ENCODE data around the gene GID4.

The GID4 gene

GRCh38 chr17:18018411-18018921, 20.7 kb upstream of the GID4 start:
- no peak for DNase-seq

GRCh38 chr17:18019838-18020154, 19.4 kb upstream of the GID4 start:
- no peak for DNase-seq

- DNase-seq, result no peak
Measured at GRCh38 chr17:18020971-18021370, 18.2 kb upstream of the GID4 start.

- no peak for DNase-seq
Measured at GRCh38 chr17:18021372-18021771, 17.8 kb upstream of the GID4 start.

GRCh38 chr17:18025241-18025944, 13.8 kb upstream of the GID4 start:
- no peak for DNase-seq

- DNase-seq, result no peak
Measured at GRCh38 chr17:18025945-18026776, 13.0 kb upstream of the GID4 start.

- DNase-seq, result no peak
Measured at GRCh38 chr17:18027280-18027679, 11.9 kb upstream of the GID4 start.

- no peak for DNase-seq
Measured at GRCh38 chr17:18028114-18028951, 10.9 kb upstream of the GID4 start.

- DNase-seq, result no peak
Measured at GRCh38 chr17:18028952-18029540, 10.2 kb upstream of the GID4 start.

- no peak for DNase-seq
Measured at GRCh38 chr17:18031955-18032354, 7.3 kb upstream of the GID4 start.

GRCh38 chr17:18033442-18034099, 5.6 kb upstream of the GID4 start:
- DNase-seq, result no peak

- no peak for DNase-seq
Measured at GRCh38 chr17:18035704-18036103, 3.5 kb upstream of the GID4 start.

GRCh38 chr17:18037486-18037885, 1.7 kb upstream of the GID4 start:
- DNase-seq, result no peak

- peak; percentile 76 for DNase-seq
Measured at GRCh38 chr17:18038149-18038850, 908 bp upstream of the GID4 start.

- DNase-seq, result no peak
Measured at GRCh38 chr17:18039535-18040260, 490 bp downstream of the GID4 start.

- DNase-seq, result peak; percentile 61
Measured at GRCh38 chr17:18040261-18040858, 1.2 kb downstream of the GID4 start.

- DNase-seq, result no peak
Measured at GRCh38 chr17:18041776-18042175, 2.6 kb downstream of the GID4 start.

- DNase-seq, result no peak
Measured at GRCh38 chr17:18042983-18043382, 3.8 kb downstream of the GID4 start.

- no peak for DNase-seq
Measured at GRCh38 chr17:18043491-18043890, 4.3 kb downstream of the GID4 start.

GRCh38 chr17:18044609-18045008, 5.4 kb downstream of the GID4 start:
- no peak for DNase-seq
